NB4 (cell line): Measurements from ENCODE around the gene ELP1.

ENCODE experiments used
- MYC ChIP-seq: IDR thresholded peaks from 2 replicates; pipeline ENCODE4 v1.6.1; 2011; ENCODE audit warnings: low read depth, low read length
- POLR2A ChIP-seq: IDR thresholded peaks from 2 replicates; pipeline ENCODE4 v1.6.1; 2011; ENCODE audit warnings: mild to moderate bottlenecking; ENCODE audit not compliant: insufficient read length; ENCODE audit errors: extremely low read depth
- TF ChIP-seq, protein P1 (sequence below): IDR thresholded peaks from one replicate; pipeline ENCODE4 v1.5.1; 2012; ENCODE audit warnings: low read depth, low read length
- TF ChIP-seq, protein P2 (sequence below): IDR thresholded peaks from 2 replicates; pipeline ENCODE4 v1.6.1; 2011; ENCODE audit warnings: low read depth, low read length

DNA sequence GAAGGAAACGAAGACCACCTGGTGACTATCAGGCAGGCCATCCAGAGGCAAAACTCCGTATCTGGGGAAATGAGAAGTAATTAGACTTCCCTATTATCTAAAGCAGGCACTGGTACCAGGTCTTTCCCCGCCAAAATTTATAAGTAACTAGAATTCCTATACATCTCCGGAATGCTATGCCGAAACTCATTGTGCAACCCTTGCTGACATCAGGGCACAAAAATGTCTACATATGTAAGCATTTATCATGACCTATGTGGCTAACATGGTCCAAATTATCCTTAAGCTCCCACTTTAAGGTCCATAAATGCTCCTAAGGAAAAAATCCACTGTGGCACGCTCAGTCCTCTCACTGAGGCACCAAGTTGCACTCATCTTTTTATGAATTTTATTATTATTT is 95.9 kb downstream of the ELP1 start:
- TF ChIP-seq POLR2A (no peak), MYC (no peak)
- TF ChIP-seq, protein P1, sequence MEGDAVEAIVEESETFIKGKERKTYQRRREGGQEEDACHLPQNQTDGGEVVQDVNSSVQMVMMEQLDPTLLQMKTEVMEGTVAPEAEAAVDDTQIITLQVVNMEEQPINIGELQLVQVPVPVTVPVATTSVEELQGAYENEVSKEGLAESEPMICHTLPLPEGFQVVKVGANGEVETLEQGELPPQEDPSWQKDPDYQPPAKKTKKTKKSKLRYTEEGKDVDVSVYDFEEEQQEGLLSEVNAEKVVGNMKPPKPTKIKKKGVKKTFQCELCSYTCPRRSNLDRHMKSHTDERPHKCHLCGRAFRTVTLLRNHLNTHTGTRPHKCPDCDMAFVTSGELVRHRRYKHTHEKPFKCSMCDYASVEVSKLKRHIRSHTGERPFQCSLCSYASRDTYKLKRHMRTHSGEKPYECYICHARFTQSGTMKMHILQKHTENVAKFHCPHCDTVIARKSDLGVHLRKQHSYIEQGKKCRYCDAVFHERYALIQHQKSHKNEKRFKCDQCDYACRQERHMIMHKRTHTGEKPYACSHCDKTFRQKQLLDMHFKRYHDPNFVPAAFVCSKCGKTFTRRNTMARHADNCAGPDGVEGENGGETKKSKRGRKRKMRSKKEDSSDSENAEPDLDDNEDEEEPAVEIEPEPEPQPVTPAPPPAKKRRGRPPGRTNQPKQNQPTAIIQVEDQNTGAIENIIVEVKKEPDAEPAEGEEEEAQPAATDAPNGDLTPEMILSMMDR, result no peak
- TF ChIP-seq, protein P2, sequence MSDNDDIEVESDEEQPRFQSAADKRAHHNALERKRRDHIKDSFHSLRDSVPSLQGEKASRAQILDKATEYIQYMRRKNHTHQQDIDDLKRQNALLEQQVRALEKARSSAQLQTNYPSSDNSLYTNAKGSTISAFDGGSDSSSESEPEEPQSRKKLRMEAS, result no peak
